WTC11 (cell line): ENCODE data around the gene SPACDR. TPM values are rescaled to one million over a fixed set of nuclear protein-coding genes. Genes with fewer than 3 reads are reported as not detected.

Source experiments
- ATAC-seq: fragments of 200-7000 bp; cut with Tn5 transposase; 2 replicates; pipeline ENCODE4 v1.10.0; 2021; ENCODE audit warnings: mild to moderate bottlenecking, moderate library complexity
- CTCF ChIA-PET: fragments of 300-600 bp; sonication (Branson Sonifier 250); formaldehyde crosslinking; loops from one replicate; lab custom pipeline; 2021; ENCODE audit warnings: antibody characterized with exemption; lab: Charles Lee
- POLR2A ChIA-PET: fragments of 350-600 bp; sonication (Branson Sonifier 250); formaldehyde crosslinking; loops from one replicate; lab custom pipeline; 2021; ENCODE audit warnings: antibody characterized with exemption; lab: Charles Lee
- DNase-seq: peaks from one replicate; pipeline ENCODE4 v3.0.0; 2021; ENCODE audit warnings: low spot score
- H3K27ac Mint-ChIP-seq: 2 replicates; pipeline ENCODE4 v1.8.0; 2021; ENCODE audit warnings: mixed read lengths
- H3K27me3 Mint-ChIP-seq: 2 replicates; pipeline ENCODE4 v1.8.0; 2021; ENCODE audit warnings: low read depth, mild to moderate bottlenecking, moderate library complexity, mixed read lengths
- H3K36me3 Mint-ChIP-seq: 2 replicates; pipeline ENCODE4 v1.8.0; 2021; ENCODE audit warnings: mixed read lengths
- H3K4me1 Mint-ChIP-seq: 2 replicates; pipeline ENCODE4 v1.8.0; 2022; ENCODE audit warnings: mixed read lengths
- H3K4me3 Mint-ChIP-seq: 2 replicates; pipeline ENCODE4 v1.8.0; 2021; ENCODE audit warnings: mild to moderate bottlenecking, moderate library complexity, mixed read lengths
- H3K9me3 Mint-ChIP-seq: 2 replicates; pipeline ENCODE4 v1.8.0; 2021; ENCODE audit warnings: mixed read lengths
- AR ChIP-seq: fragments of 250-450 bp; sonication (Bioruptor Pico); IDR thresholded peaks from 2 replicates; pipeline ENCODE4 v1.9.0; 2021; ENCODE audit warnings: mild to moderate bottlenecking
- ATF2 ChIP-seq: sonication (generic); formaldehyde crosslinking; IDR thresholded peaks from 2 replicates; pipeline ENCODE4 v1.8.1; 2022; ENCODE audit warnings: low read depth, missing genetic modification reagents, borderline replicate concordance
- CTCF ChIP-seq: fragments of 200-600 bp; IDR thresholded peaks from 2 replicates; pipeline ENCODE4 v1.8.0; 2022; ENCODE audit warnings: antibody characterized with exemption
- ELF4 ChIP-seq: sonication (generic); formaldehyde crosslinking; IDR thresholded peaks from 2 replicates; pipeline ENCODE4 v1.8.1; 2022; ENCODE audit warnings: low read depth, mild to moderate bottlenecking, moderate library complexity, missing genetic modification reagents
- FOXP4 ChIP-seq: sonication (generic); formaldehyde crosslinking; IDR thresholded peaks from 2 replicates; pipeline ENCODE4 v1.8.0; 2022; ENCODE audit warnings: mild to moderate bottlenecking, missing genetic modification reagents
- GTF2I ChIP-seq: fragments of 250-450 bp; sonication (Bioruptor Pico); conservative IDR thresholded peaks from 2 replicates; pipeline ENCODE4 v1.4.0; 2021; ENCODE audit warnings: mild to moderate bottlenecking
- IRF1 ChIP-seq: sonication (generic); formaldehyde crosslinking; IDR thresholded peaks from 2 replicates; pipeline ENCODE4 v1.8.0; 2023; ENCODE audit warnings: missing genetic modification reagents
- NR1H2 ChIP-seq: sonication (generic); formaldehyde crosslinking; IDR thresholded peaks from 2 replicates; pipeline ENCODE4 v1.9.0; 2021; ENCODE audit warnings: mild to moderate bottlenecking, moderate library complexity, missing genetic modification reagents
- NR2C2 ChIP-seq: sonication (generic); formaldehyde crosslinking; IDR thresholded peaks from 2 replicates; pipeline ENCODE4 v1.8.0; 2022; ENCODE audit warnings: mild to moderate bottlenecking, missing genetic modification reagents
- NR3C1 ChIP-seq: sonication (generic); formaldehyde crosslinking; conservative IDR thresholded peaks from 2 replicates; pipeline ENCODE4 v1.8.1; 2023; ENCODE audit warnings: low read depth, mild to moderate bottlenecking, missing genetic modification reagents
- TEAD1 ChIP-seq: sonication (generic); formaldehyde crosslinking; IDR thresholded peaks from 2 replicates; pipeline ENCODE4 v1.8.0; 2022; ENCODE audit warnings: mild to moderate bottlenecking, missing genetic modification reagents
- TEAD4 ChIP-seq: sonication (generic); formaldehyde crosslinking; IDR thresholded peaks from 2 replicates; pipeline ENCODE4 v1.8.0; 2022; ENCODE audit warnings: mild to moderate bottlenecking, missing genetic modification reagents
- ZBTB43 ChIP-seq: sonication (generic); formaldehyde crosslinking; IDR thresholded peaks from 2 replicates; pipeline ENCODE4 v1.8.1; 2023; ENCODE audit warnings: mild to moderate bottlenecking, missing genetic modification reagents
- ZNF121 ChIP-seq: sonication (generic); formaldehyde crosslinking; IDR thresholded peaks from 2 replicates; pipeline ENCODE4 v1.8.0; 2023; ENCODE audit warnings: missing genetic modification reagents
- ZNF232 ChIP-seq: sonication (generic); formaldehyde crosslinking; IDR thresholded peaks from 2 replicates; pipeline ENCODE4 v1.8.0; 2022; ENCODE audit warnings: mild to moderate bottlenecking, missing genetic modification reagents
- ZNF263 ChIP-seq: sonication (generic); formaldehyde crosslinking; IDR thresholded peaks from 2 replicates; pipeline ENCODE4 v1.8.1; 2022; ENCODE audit warnings: low read depth, mild to moderate bottlenecking, moderate library complexity, missing genetic modification reagents
- ZNF425 ChIP-seq: fragments of 250-450 bp; sonication (Bioruptor Pico); conservative IDR thresholded peaks from 2 replicates; pipeline ENCODE4 v1.9.0; 2021; ENCODE audit warnings: mild to moderate bottlenecking
- ZNF512 ChIP-seq: sonication (generic); formaldehyde crosslinking; IDR thresholded peaks from 2 replicates; pipeline ENCODE4 v1.8.1; 2022; ENCODE audit warnings: missing genetic modification reagents, borderline replicate concordance
- ZSCAN18 ChIP-seq: fragments of 250-450 bp; sonication (Bioruptor Pico); IDR thresholded peaks from 2 replicates; pipeline ENCODE4 v2.1.2; 2022; ENCODE audit warnings: mild to moderate bottlenecking, moderate library complexity
- total RNA-seq: library from RNA; stranded (reverse); gene quantifications from 3 replicates; pipeline ENCODE4 v1.2.3, GENCODE V29; 2021

SPACDR gene
- total RNA-seq, 1 experiment from 2014 or later, result 0.33 TPM

GRCh38 chr7:100433592-100434296 lies 30.3 kb downstream of the SPACDR start:
- TF ChIP-seq NR3C1 (no peak), ZNF263 (CRISPR knock-in tag) (no peak), ZNF121 (CRISPR knock-in tag) (no peak), NR1H2 (CRISPR knock-in tag) (no peak), TEAD4 (CRISPR knock-in tag) (no peak), IRF1 (CRISPR knock-in tag) (no peak), ZNF512 (no peak), ZSCAN18 (CRISPR knock-in tag) (no peak), TEAD1 (no peak), AR (CRISPR knock-in tag) (no peak), ELF4 (no peak), CTCF (no peak), ZBTB43 (CRISPR knock-in tag) (no peak)
- TF ChIP-seq, all 79 proteins: peak for 0
- ATAC-seq (no peak), DNase-seq (no peak)
- CTCF ChIA-PET, result interaction anchor here (2.4 kb wide), 1 partner anchor 22 kb away, joined by 14 read pairs; no protein-coding TSS in a partner anchor
- Mint-ChIP-seq H3K9me3 (no peaks in the 10 kb centered on the region), H3K4me1 (peaks cover 36% of the 10 kb centered on the region), H3K36me3 (peaks cover 29% of the 10 kb centered on the region), H3K27ac (peak overlapping the region; percentile 93), H3K4me3 (peak overlapping the region; percentile 89; the same call in 1 of the 2 replicates), H3K27me3 (peaks cover 6% of the 10 kb centered on the region; the same call in 1 of the 2 replicates)
- POLR2A ChIA-PET, result interaction anchor here (3.7 kb wide), 1 partner anchor 17 kb away, joined by 13 read pairs; no protein-coding TSS in a partner anchor

- no peaks in the 10 kb centered on the region for H3K9me3 Mint-ChIP-seq
- ATAC-seq, result no peak
- no peak for DNase-seq
- peaks cover 36% of the 10 kb centered on the region for H3K4me1 Mint-ChIP-seq
- no peak overlapping the region for H3K4me3 Mint-ChIP-seq
- peak overlapping the region; percentile 93 for H3K27ac Mint-ChIP-seq
- ChIA-PET CTCF (interaction anchor here (2.4 kb wide), 1 partner anchor 22 kb away, joined by 14 read pairs; no protein-coding TSS in a partner anchor), POLR2A (no interaction called here)
- H3K36me3 Mint-ChIP-seq, result peaks cover 29% of the 10 kb centered on the region
- peaks cover 11% of the 10 kb centered on the region; the same call in 1 of the 2 replicates for H3K27me3 Mint-ChIP-seq
- no peak for TF ChIP-seq GTF2I (CRISPR knock-in tag)
- no peak for TF ChIP-seq ZNF425 (CRISPR knock-in tag)
- TF ChIP-seq FOXP4 (CRISPR knock-in tag), result no peak
- TF ChIP-seq TEAD1, result no peak
- no peak for TF ChIP-seq NR2C2 (CRISPR knock-in tag)
- no peak for TF ChIP-seq ATF2
- no peak for TF ChIP-seq ZNF232 (CRISPR knock-in tag)
Measured at GRCh38 chr7:100433276-100433591, 30.8 kb downstream of the SPACDR start.
